HG03045 (cell line): ENCODE measurements around the gene CRIP1.

Source experiments
- ATAC-seq: cut with Tn5 transposase; IDR thresholded peaks from one replicate; pipeline ENCODE4 v1.9.1; 2021; ENCODE audit warnings: mild to moderate bottlenecking, moderate library complexity; ENCODE audit not compliant: unreplicated experiment

Gene CRIP1

DNA sequence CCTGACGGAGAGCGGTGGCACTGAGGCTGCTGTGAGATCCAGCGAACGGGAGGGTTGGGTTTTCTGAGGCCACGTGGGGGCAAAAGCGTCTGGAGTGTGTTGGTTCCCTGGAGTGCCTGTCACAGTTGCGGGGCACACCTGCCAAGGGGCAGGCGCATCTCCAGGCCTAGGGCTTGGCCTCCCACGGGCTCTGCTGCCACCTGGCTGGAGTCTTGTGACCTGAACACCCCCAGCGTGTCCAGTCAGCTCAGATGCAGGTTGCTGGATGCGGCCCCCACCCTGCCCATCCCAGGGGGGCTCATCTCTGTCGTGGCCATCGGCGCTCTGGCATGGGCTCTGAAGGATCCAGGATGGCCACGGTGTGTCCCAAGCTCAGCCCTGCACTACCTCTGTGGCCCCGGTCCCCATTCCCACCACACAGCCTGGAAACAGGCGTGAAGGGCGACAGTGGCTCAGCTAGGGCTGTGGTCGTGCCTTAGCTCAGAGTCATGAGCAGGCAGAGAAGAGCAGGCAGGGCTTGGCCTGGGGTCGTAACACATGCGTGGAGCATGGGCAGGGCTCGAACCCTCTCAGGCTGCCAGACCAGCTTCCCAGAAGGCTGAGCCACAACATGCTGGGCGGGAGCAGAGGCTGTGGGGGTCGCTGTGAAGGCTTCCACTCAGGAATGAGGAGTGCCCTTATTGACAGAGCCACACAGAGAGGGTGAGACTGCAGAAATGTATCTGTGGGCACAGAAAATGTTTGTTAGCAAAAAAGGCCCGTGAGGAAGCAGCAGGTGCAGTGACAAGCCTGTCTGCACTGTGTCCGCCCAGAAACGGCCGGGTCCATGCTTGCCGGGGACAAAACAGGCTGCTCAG, 35.6 kb upstream of the CRIP1 start:
- no peak for ATAC-seq

GRCh38 chr14:105452963-105453362, 33.7 kb upstream of the CRIP1 start:
- no peak for ATAC-seq

GRCh38 chr14:105453847-105454246, 32.8 kb upstream of the CRIP1 start:
- no peak for ATAC-seq

- no peak for ATAC-seq
These were observed 31.5 kb upstream of the CRIP1 start for GRCh38 chr14:105455086-105455640.

GRCh38 chr14:105455766-105456660, 30.7 kb upstream of the CRIP1 start:
- no peak for ATAC-seq

- ATAC-seq: no peak
These were observed 29.7 kb upstream of the CRIP1 start for GRCh38 chr14:105456736-105457617.

DNA sequence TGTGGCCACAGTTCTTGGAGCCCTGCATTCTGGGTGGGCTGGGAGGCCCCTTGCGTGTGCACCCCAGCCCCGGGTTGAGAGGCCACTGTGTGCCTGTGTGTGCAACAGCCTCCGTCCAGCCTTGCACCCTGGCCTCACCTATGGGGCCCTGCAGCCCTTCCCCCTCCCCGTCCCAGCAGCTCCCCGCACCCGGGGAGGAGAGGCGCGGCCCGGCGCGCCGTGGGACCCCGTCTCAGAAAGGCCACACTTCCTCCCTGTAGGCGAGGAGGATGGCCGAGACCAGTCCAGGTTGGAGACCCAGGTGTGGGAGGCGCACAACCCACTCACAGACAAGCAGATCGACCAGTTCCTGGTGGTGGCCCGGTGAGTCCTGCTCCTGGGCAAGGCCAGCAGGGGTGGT, 28.7 kb upstream of the CRIP1 start:
- no peak for ATAC-seq

DNA sequence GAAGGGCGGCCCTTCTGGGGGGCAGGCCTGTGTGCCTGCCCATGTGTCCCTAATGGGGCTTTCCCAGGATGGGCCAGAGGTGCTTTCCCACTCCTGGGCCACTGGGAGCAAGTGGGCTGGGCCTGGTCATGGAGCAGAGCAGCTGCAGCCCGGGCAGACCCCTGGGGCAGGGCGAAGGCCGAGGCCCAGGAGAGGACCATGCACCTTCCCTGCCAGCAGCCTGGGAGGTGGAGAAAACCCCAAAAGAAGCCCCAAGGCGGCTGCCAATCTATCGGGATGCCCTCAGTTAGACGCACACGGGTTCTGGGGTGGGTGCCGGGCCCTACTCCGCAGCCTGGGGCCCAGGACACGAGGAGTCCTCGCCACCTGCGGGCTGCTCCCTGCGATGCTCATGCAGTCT, 28.1 kb upstream of the CRIP1 start:
- no peak for ATAC-seq

- no peak for ATAC-seq
These were observed 26.6 kb upstream of the CRIP1 start for GRCh38 chr14:105460116-105460515.

- no peak for ATAC-seq
These were observed 26.1 kb upstream of the CRIP1 start for GRCh38 chr14:105460616-105461015.

DNA sequence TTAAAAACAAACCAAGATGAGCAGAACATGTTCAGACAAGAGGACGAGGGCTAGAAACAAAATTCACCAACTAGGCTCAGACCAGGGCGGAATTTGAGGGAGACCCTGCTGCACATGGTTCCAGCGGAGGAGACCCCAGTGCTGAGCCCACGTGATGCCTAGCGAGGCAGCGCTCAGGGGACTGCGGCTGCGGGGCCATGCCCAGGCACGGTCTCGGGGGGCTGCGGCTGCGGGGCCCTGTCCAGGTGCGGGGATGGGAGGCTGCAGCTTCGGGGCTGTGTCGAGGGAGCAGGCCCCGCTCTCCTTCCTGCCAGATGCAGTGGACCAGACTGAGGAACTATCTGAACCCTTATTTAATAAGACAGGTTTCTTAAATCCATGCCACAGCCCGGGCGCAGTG, 24.8 kb upstream of the CRIP1 start:
- ATAC-seq: no peak

GRCh38 chr14:105464501-105464900, 22.2 kb upstream of the CRIP1 start:
- no peak for ATAC-seq

DNA sequence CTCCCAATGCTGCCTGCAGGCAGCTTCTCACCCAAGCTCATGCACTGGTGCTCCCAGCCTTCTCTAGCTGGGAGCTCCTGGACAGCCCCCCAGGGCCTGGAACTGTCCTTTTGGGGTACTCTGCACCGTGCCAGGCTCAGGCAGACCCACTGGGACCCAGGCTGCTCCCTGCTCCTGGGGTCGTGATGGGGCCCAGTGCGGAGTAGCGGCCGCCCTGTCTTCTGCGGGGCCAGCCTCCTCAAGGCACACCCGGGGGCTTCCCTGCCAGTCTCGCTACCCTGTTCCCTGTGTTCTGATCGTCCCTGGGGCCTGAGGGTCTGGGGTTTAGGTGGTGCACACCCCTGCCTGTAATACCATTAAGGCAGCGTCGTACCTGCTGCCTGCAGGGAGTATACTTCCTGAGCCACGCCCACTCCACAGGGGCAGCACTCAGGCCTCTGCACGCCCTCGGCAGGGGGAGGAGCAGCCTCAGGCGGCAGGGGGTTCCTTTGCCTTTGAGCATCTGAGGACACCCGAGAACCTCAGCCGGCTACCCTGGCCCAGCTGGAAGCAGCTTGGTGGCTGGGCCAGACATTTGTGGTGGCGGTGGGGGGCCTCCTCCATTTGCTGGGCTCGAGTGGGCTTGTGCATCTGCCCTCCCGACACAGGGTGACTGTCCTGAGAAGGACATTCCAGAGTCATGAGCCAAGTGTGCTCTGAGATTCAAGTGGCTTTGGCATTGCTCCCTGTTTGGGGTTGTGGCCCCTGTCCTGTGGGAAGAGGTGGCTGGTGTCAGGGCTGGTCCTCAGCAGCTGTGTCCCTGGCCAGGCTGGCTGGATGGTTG, 21.3 kb upstream of the CRIP1 start:
- no peak for ATAC-seq

GRCh38 chr14:105466531-105467248, 20.0 kb upstream of the CRIP1 start:
- no peak for ATAC-seq

GRCh38 chr14:105467249-105467941, 19.3 kb upstream of the CRIP1 start:
- ATAC-seq: no peak

- no peak for ATAC-seq
These were observed 18.7 kb upstream of the CRIP1 start for GRCh38 chr14:105467942-105468471.

GRCh38 chr14:105468621-105469241, 18.0 kb upstream of the CRIP1 start:
- ATAC-seq: no peak
